Measurements from ENCODE around the gene TFDP2.
A peak's percentile ranks its signal among the peaks of the same experiment; 100 is the strongest.
"Not testable (repeated sequence)": the region's sequence is repeated elsewhere in the genome, so short reads cannot be mapped to it uniquely, and the experiment has no call there.

The TFDP2 gene

DNA sequence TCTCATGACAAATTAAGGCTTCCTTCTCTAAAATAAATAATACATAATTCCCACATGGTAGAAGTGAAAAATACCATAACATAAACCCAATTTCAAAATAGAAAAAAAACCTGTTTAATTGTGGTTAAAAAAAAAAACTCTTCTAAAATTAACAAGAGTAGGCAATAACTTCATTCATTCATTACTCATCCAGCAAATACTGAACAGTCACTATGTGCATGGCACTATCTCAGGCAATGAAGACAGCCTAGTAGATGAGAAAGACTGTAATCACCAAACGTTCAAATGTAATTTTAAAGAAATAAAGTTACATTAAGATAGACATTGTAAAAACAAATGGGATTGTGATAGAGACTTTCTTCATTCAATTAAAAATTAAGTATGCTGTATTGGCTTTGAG lies 43.4 kb downstream of the TFDP2 start:
- Histone ChIP-seq H3K36me3 (ENCODE audit: control insufficient read depth in 1 of 2, insufficient read depth in 2 of 2, low read length in 2 of 2) (no peaks in the 10 kb centered on the region), H3K27me3 (ENCODE audit: control insufficient read depth in 1 of 2, insufficient read depth in 2 of 2, low read length in 2 of 2) (no peaks in the 10 kb centered on the region), H3K4me3 (ENCODE audit: low read depth in 1 of 2, low read length in 2 of 2) (no peak overlapping the region)

GRCh38 chr3:142104763-142105162 lies 44.6 kb downstream of the TFDP2 start:
- no peaks in the 10 kb centered on the region for H3K36me3 ChIP-seq (ENCODE audit: control insufficient read depth in 1 of 2, insufficient read depth in 2 of 2, low read length in 2 of 2)
- H3K27me3 ChIP-seq (ENCODE audit: control insufficient read depth in 1 of 2, insufficient read depth in 2 of 2, low read length in 2 of 2): no peaks in the 10 kb centered on the region
- H3K9ac ChIP-seq (ENCODE audit: low read depth in 1 of 2, low read length in 2 of 2): no peak overlapping the region
- no peak overlapping the region for H3K27ac ChIP-seq (ENCODE audit: low read depth, low read length)
- H3K4me1 ChIP-seq (ENCODE audit: control insufficient read depth in 1 of 2, insufficient read depth in 2 of 2, low read length in 2 of 2): no peaks in the 10 kb centered on the region
- no peaks in the 10 kb centered on the region for H3K9me3 ChIP-seq (ENCODE audit: control insufficient read depth in 1 of 2, low read length in 2 of 2)
- no peak overlapping the region for H3K4me3 ChIP-seq (ENCODE audit: low read depth in 1 of 2, low read length in 2 of 2)

More for the DNA sequence above, 43.4 kb downstream of the TFDP2 start:
- Histone ChIP-seq H3K9ac (ENCODE audit: low read depth in 1 of 2, low read length in 2 of 2) (no peak overlapping the region), H3K27ac (ENCODE audit: low read depth, low read length) (no peak overlapping the region), H3K4me1 (ENCODE audit: control insufficient read depth in 1 of 2, insufficient read depth in 2 of 2, low read length in 2 of 2) (no peaks in the 10 kb centered on the region), H3K9me3 (ENCODE audit: control insufficient read depth in 1 of 2, low read length in 2 of 2) (no peaks in the 10 kb centered on the region)

DNA sequence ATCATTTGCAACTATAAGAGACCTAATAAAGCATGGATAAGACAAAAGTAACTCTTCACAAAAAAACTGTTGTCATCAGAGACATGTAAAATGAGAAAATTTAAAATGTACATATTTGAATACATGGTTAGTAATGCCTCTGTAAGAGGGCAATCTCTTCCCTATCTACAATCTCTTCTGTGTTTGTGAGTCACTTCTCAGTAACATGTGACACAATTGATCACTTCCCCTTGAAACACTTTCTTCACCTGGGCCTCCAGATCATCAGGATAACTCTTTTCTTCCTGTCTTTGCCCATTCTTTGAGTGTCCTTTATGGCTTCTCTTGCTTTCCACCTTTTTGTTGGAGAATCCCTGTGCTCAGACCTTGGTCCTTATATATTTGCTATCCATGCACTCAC lies 50.4 kb downstream of the TFDP2 start:
- Histone ChIP-seq H3K9ac (ENCODE audit: low read depth in 1 of 2, low read length in 2 of 2) (no peak overlapping the region), H3K4me3 (ENCODE audit: low read depth in 1 of 2, low read length in 2 of 2) (no peak overlapping the region), H3K9me3 (ENCODE audit: control insufficient read depth in 1 of 2, low read length in 2 of 2) (no peaks in the 10 kb centered on the region), H3K27me3 (ENCODE audit: control insufficient read depth in 1 of 2, insufficient read depth in 2 of 2, low read length in 2 of 2) (no peaks in the 10 kb centered on the region), H3K27ac (ENCODE audit: low read depth, low read length) (no peak overlapping the region), H3K36me3 (ENCODE audit: control insufficient read depth in 1 of 2, insufficient read depth in 2 of 2, low read length in 2 of 2) (no peaks in the 10 kb centered on the region), H3K4me1 (ENCODE audit: control insufficient read depth in 1 of 2, insufficient read depth in 2 of 2, low read length in 2 of 2) (no peaks in the 10 kb centered on the region)

- H3K27me3 ChIP-seq (ENCODE audit: control insufficient read depth in 1 of 2, insufficient read depth in 2 of 2, low read length in 2 of 2): no peaks in the 10 kb centered on the region
- H3K4me1 ChIP-seq (ENCODE audit: control insufficient read depth in 1 of 2, insufficient read depth in 2 of 2, low read length in 2 of 2): no peaks in the 10 kb centered on the region
- H3K4me3 ChIP-seq (ENCODE audit: low read depth in 1 of 2, low read length in 2 of 2): no peak overlapping the region
- H3K36me3 ChIP-seq (ENCODE audit: control insufficient read depth in 1 of 2, insufficient read depth in 2 of 2, low read length in 2 of 2): no peaks in the 10 kb centered on the region
- no peak overlapping the region for H3K9ac ChIP-seq (ENCODE audit: low read depth in 1 of 2, low read length in 2 of 2)
- H3K9me3 ChIP-seq (ENCODE audit: control insufficient read depth in 1 of 2, low read length in 2 of 2): no peaks in the 10 kb centered on the region
- no peak overlapping the region for H3K27ac ChIP-seq (ENCODE audit: low read depth, low read length)
Measured at GRCh38 chr3:142097099-142097843, 52.1 kb downstream of the TFDP2 start.

GRCh38 chr3:142095841-142096240 lies 53.5 kb downstream of the TFDP2 start:
- H3K4me3 ChIP-seq (ENCODE audit: low read depth in 1 of 2, low read length in 2 of 2): no peak overlapping the region
- peaks cover 0 to 2% of the 10 kb centered on the region in 2 donors for H3K36me3 ChIP-seq (ENCODE audit: control insufficient read depth in 1 of 2, insufficient read depth in 2 of 2, low read length in 2 of 2)
- no peak overlapping the region for H3K27ac ChIP-seq (ENCODE audit: low read depth, low read length)
- H3K9me3 ChIP-seq (ENCODE audit: control insufficient read depth in 1 of 2, low read length in 2 of 2): no peaks in the 10 kb centered on the region
- H3K27me3 ChIP-seq (ENCODE audit: control insufficient read depth in 1 of 2, insufficient read depth in 2 of 2, low read length in 2 of 2): no peaks in the 10 kb centered on the region
- no peak overlapping the region for H3K9ac ChIP-seq (ENCODE audit: low read depth in 1 of 2, low read length in 2 of 2)
- no peaks in the 10 kb centered on the region for H3K4me1 ChIP-seq (ENCODE audit: control insufficient read depth in 1 of 2, insufficient read depth in 2 of 2, low read length in 2 of 2)

DNA sequence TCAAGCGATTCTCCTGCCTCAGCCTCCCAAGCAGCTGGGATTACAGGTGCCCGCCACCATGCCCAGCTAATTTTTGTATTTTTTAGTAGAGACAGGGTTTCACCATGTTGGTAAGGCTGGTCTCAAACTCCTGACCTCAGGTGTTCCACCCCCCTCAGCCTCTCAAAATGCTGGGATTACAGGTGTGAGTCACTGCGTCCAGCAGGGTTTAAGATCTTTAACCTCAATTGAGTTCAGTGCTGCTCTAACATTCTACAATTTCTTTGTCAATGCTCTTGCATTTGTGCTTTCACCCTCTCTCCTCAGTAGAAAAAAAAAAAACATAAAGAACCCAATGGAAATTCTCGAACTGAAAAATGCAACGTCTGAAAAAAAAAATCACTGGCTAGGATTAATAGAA lies 60.4 kb downstream of the TFDP2 start:
- H3K4me3 ChIP-seq (ENCODE audit: low read depth in 1 of 2, low read length in 2 of 2); H3K9ac ChIP-seq (ENCODE audit: low read depth in 1 of 2, low read length in 2 of 2); H3K27me3 ChIP-seq (ENCODE audit: control insufficient read depth in 1 of 2, insufficient read depth in 2 of 2, low read length in 2 of 2); H3K9me3 ChIP-seq (ENCODE audit: control insufficient read depth in 1 of 2, low read length in 2 of 2); H3K36me3 ChIP-seq (ENCODE audit: control insufficient read depth in 1 of 2, insufficient read depth in 2 of 2, low read length in 2 of 2); H3K27ac ChIP-seq (ENCODE audit: low read depth, low read length): not testable (repeated sequence)
- H3K4me1 ChIP-seq (ENCODE audit: control insufficient read depth in 1 of 2, insufficient read depth in 2 of 2, low read length in 2 of 2): peaks cover 12 to 16% of the 10 kb centered on the region in 2 donors

GRCh38 chr3:142088522-142088921 lies 60.8 kb downstream of the TFDP2 start:
- no peak overlapping the region for H3K27ac ChIP-seq (ENCODE audit: low read depth, low read length)
- peaks cover 12 to 16% of the 10 kb centered on the region in 2 donors for H3K4me1 ChIP-seq (ENCODE audit: control insufficient read depth in 1 of 2, insufficient read depth in 2 of 2, low read length in 2 of 2)
- no peaks in the 10 kb centered on the region for H3K9me3 ChIP-seq (ENCODE audit: control insufficient read depth in 1 of 2, low read length in 2 of 2)
- peaks cover 0 to 2% of the 10 kb centered on the region in 2 donors for H3K36me3 ChIP-seq (ENCODE audit: control insufficient read depth in 1 of 2, insufficient read depth in 2 of 2, low read length in 2 of 2)
- no peaks in the 10 kb centered on the region for H3K27me3 ChIP-seq (ENCODE audit: control insufficient read depth in 1 of 2, insufficient read depth in 2 of 2, low read length in 2 of 2)
- H3K9ac ChIP-seq (ENCODE audit: low read depth in 1 of 2, low read length in 2 of 2): no peak overlapping the region
- no peak overlapping the region for H3K4me3 ChIP-seq (ENCODE audit: low read depth in 1 of 2, low read length in 2 of 2)

DNA sequence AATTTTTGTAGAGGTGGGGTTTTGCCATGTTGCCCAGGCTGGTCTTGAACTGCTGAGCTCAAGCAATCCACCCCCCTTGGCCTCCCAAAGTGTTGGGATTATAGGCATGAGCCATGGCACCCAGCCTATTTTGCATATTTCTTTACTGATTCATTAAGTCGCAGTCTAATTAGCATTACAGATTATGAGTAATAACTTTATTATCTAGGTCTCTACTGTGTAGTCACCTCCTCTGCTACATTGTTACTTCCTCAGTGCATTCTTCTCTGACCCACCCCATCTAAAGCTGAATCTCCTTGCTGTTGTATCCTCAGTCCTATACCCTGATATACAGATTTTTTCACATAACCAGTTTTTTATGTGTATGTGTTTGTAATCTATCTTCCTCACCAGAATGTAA lies 61.7 kb downstream of the TFDP2 start:
- Histone ChIP-seq H3K27me3 (ENCODE audit: control insufficient read depth in 1 of 2, insufficient read depth in 2 of 2, low read length in 2 of 2) (no peaks in the 10 kb centered on the region), H3K27ac (ENCODE audit: low read depth, low read length) (no peak overlapping the region), H3K36me3 (ENCODE audit: control insufficient read depth in 1 of 2, insufficient read depth in 2 of 2, low read length in 2 of 2) (peaks cover 0 to 2% of the 10 kb centered on the region in 2 donors), H3K9ac (ENCODE audit: low read depth in 1 of 2, low read length in 2 of 2) (no peak overlapping the region), H3K4me3 (ENCODE audit: low read depth in 1 of 2, low read length in 2 of 2) (no peak overlapping the region), H3K9me3 (ENCODE audit: control insufficient read depth in 1 of 2, low read length in 2 of 2) (no peaks in the 10 kb centered on the region), H3K4me1 (ENCODE audit: control insufficient read depth in 1 of 2, insufficient read depth in 2 of 2, low read length in 2 of 2) (peaks cover 12 to 16% of the 10 kb centered on the region in 2 donors)

GRCh38 chr3:142086581-142087090 lies 62.7 kb downstream of the TFDP2 start:
- Histone ChIP-seq H3K9me3 (ENCODE audit: control insufficient read depth in 1 of 2, low read length in 2 of 2) (no peaks in the 10 kb centered on the region), H3K36me3 (ENCODE audit: control insufficient read depth in 1 of 2, insufficient read depth in 2 of 2, low read length in 2 of 2) (peaks cover 0 to under 1% of the 10 kb centered on the region in 2 donors), H3K27ac (ENCODE audit: low read depth, low read length) (no peak overlapping the region), H3K4me1 (ENCODE audit: control insufficient read depth in 1 of 2, insufficient read depth in 2 of 2, low read length in 2 of 2) (peaks cover 12 to 16% of the 10 kb centered on the region in 2 donors), H3K9ac (ENCODE audit: low read depth in 1 of 2, low read length in 2 of 2) (no peak overlapping the region), H3K4me3 (ENCODE audit: low read depth in 1 of 2, low read length in 2 of 2) (peak overlapping the region in 1 of 2 donors; percentile 12), H3K27me3 (ENCODE audit: control insufficient read depth in 1 of 2, insufficient read depth in 2 of 2, low read length in 2 of 2) (no peaks in the 10 kb centered on the region)

DNA sequence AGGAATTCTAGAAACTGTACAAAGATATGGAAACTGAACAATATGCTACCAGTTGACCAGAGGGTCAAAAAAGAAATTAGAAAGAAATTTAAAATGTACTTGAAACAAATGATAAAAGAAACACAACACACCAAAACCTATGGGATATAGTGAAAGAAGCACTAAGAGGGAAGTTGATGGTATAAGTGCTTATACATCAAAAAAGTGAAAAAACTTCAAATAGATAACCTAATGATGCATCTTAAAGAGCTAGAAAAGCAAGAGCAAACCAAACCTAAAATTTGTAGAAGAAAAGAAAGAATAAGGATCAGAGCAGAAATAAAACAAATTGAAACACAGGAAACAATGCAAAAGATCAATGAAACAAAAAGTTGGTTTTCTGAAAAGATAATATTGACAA lies 68.2 kb downstream of the TFDP2 start:
- Histone ChIP-seq H3K9me3 (ENCODE audit: control insufficient read depth in 1 of 2, low read length in 2 of 2) (no peaks in the 10 kb centered on the region), H3K4me1 (ENCODE audit: control insufficient read depth in 1 of 2, insufficient read depth in 2 of 2, low read length in 2 of 2) (peaks cover 15 to 18% of the 10 kb centered on the region in 2 donors), H3K27ac (ENCODE audit: low read depth, low read length) (no peak overlapping the region), H3K36me3 (ENCODE audit: control insufficient read depth in 1 of 2, insufficient read depth in 2 of 2, low read length in 2 of 2) (no peaks in the 10 kb centered on the region), H3K9ac (ENCODE audit: low read depth in 1 of 2, low read length in 2 of 2) (no peak overlapping the region), H3K4me3 (ENCODE audit: low read depth in 1 of 2, low read length in 2 of 2) (no peak overlapping the region), H3K27me3 (ENCODE audit: control insufficient read depth in 1 of 2, insufficient read depth in 2 of 2, low read length in 2 of 2) (no peaks in the 10 kb centered on the region)
